Stomach (tissue), 4 donors: ENCODE measurements around the gene GEMIN5.
"Not testable (repeated sequence)": the region's sequence is repeated elsewhere in the genome, so short reads cannot be mapped to it uniquely, and the experiment has no call there.

Experiments
- CTCF ChIP-seq, 7 experiments: fragments of 450-650 bp in 4 of 7; fragments of 200-600 bp in 3 of 7; sonication (generic) in 3 of 7; IDR thresholded peaks; one replicate each; pipeline ENCODE4 v1.5.1; 2016 to 2019; ENCODE audit warnings: antibody characterized with exemption in 7 of 7, control low read depth in 2 of 7, mild to moderate bottlenecking in 1 of 7
- EP300 ChIP-seq: sonication (generic); formaldehyde crosslinking; IDR thresholded peaks from one replicate; pipeline ENCODE4 v1.6.1; 2017; ENCODE audit warnings: antibody characterized with exemption
- POLR2A ChIP-seq, 4 donors: fragments of 450-650 bp; IDR thresholded peaks; one replicate each; pipeline ENCODE4 v1.6.1; 2016; ENCODE audit warnings: antibody characterized with exemption in 4 of 4, control low read depth in 2 of 4, mild to moderate bottlenecking in 1 of 4, moderate library complexity in 1 of 4
- POLR2AphosphoS5 ChIP-seq, 3 donors: sonication (generic); formaldehyde crosslinking; IDR thresholded peaks; one replicate each; pipeline ENCODE4 v1.6.1; 2016; ENCODE audit warnings: antibody characterized with exemption in 3 of 3

- not testable (repeated sequence) for TF ChIP-seq EP300; CTCF (IDR thresholded peaks at IDR 0.05); POLR2A (IDR thresholded peaks at IDR 0.05); POLR2AphosphoS5 (IDR thresholded peaks at IDR 0.05)
Measured at GRCh38 chr5:154905601-154906000, 32.4 kb downstream of the GEMIN5 start.
